Smooth muscle cell of the pulmonary artery (primary cell): ENCODE data around the gene EMX1. TPM values are rescaled to one million over a fixed set of nuclear protein-coding genes. Genes with fewer than 3 reads are reported as not detected.

Experiments used
- total RNA-seq: library from RNA; depleted of rRNA; stranded (reverse); fragments of >200 nt; gene quantifications from 2 replicates; pipeline ENCODE4 v1.2.3, GENCODE V29; 2014

Gene EMX1
- not detected in 2 replicates for total RNA-seq

DNA sequence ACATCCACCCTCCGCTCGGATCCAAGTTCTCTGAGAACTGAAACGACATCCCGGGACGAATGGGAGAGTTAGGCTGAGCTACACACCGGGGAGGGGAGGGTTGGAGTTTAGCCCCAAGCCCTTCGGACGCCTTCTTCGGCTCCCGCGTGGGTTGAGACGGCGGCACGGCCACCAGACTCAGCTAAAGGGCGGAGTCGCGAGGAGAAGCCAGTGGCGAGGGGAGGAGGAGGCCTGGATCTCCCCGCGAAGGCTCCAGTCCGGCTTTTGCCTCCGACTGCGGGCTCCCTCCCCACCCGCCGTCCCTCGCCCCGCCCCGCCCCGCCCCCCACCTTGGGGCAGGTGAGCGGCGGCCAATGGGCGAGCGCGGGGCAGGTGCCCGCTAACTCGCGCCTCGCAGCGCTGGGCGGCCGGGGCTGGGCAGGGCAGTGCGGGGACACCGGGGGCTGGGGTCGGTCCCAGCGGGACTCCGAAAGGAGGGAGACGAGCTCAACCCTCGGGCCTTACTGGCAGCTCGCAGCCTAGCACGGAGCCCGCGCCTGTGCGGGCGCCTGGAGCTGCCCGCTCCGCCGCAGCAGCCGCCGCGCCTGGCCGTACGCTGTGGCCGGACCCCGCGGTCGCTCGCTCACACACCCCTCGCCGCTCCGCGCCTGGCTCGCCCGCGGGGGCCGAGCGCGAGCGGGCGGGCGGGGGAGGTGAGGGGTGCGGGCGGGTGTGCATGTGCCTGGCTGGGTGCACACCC is at the start of gene EMX1:
Gene EMX1, plus strand, starts transcription at position 382 of the 739 bp plus-strand sequence. Its CDS starts 334 bp downstream, at position 716.

DNA sequence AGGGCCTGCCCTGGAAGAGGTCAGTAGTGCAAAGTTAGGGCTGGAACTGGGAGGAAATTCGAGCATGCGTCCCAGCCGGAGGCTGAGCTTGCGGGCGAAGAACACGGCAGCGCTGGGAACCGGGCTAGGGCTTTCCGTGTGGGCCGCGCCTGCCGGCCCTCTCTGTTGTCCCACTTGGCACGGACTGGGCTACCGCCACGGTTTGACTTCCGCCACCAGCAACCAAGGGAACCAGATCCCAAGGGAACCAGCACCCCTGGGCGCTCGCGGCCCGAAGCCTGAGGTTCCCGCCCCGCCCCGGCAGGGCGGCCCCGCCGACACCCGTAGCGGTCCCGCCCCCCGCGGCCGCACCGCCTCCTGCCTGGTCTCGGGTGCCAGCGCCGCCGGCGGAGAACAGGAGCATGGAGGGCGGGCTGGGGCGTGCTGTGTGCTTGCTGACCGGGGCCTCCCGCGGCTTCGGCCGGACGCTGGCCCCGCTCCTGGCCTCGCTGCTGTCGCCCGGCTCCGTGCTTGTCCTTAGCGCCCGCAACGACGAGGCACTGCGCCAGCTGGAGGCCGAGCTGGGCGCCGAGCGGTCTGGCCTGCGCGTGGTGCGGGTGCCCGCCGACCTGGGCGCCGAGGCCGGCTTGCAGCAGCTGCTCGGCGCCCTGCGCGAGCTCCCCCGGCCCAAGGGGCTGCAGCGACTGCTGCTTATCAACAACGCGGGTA is 30.1 kb upstream of the EMX1 start, which contains the start of gene SPR:
Gene SPR, plus strand, starts transcription at position 377 of the 708 bp plus-strand sequence. Its CDS starts 25 bp downstream, at position 402.

Other genes starting within 250 kb of the EMX1 start
- gene EXOC6B, start 91.5 kb upstream of the EMX1 start, total RNA-seq, result 51.2 and 52.3 TPM in 2 replicates
- gene SPR, start 30.1 kb upstream of the EMX1 start, total RNA-seq, result 17.9 and 27.4 TPM in 2 replicates
- 11.6 and 14.0 TPM in 2 replicates for gene SFXN5, start 154.2 kb downstream of the EMX1 start, total RNA-seq
- gene RAB11FIP5, start 195.4 kb downstream of the EMX1 start, total RNA-seq, result 59.6 and 81.0 TPM in 2 replicates